HFFc6 (cell line): ENCODE results near the gene RND2. TPM values are rescaled to one million over a fixed set of nuclear protein-coding genes. Genes with fewer than 3 reads are reported as not detected.
A peak's percentile ranks its signal among the peaks of the same experiment; 100 is the strongest.
"Not testable (repeated sequence)": the region's sequence is repeated elsewhere in the genome, so short reads cannot be mapped to it uniquely, and the experiment has no call there.

Experiments
- DNase-seq: peaks from one replicate; pipeline ENCODE4 v3.0.0-alpha.2; 2018
- H3K27ac Mint-ChIP-seq: 2 replicates; pipeline ENCODE4 v1.8.0; 2020; ENCODE audit warnings: mild to moderate bottlenecking, mixed read lengths
- H3K27me3 Mint-ChIP-seq: 2 replicates; pipeline ENCODE4 v1.8.0; 2021; ENCODE audit warnings: mild to moderate bottlenecking, moderate library complexity, mixed read lengths; ENCODE audit not compliant: insufficient read depth
- H3K36me3 Mint-ChIP-seq: 2 replicates; pipeline ENCODE4 v1.8.0; 2021; ENCODE audit warnings: low read depth, mixed read lengths
- H3K4me1 Mint-ChIP-seq: 2 replicates; pipeline ENCODE4 v1.8.0; 2020; ENCODE audit warnings: low read depth, mixed read lengths
- H3K4me3 Mint-ChIP-seq: 2 replicates; pipeline ENCODE4 v1.8.0; 2020; ENCODE audit warnings: mild to moderate bottlenecking, moderate library complexity, mixed read lengths
- H3K9me3 Mint-ChIP-seq: 2 replicates; pipeline ENCODE4 v1.8.0; 2020; ENCODE audit warnings: mild to moderate bottlenecking, mixed read lengths
- CTCF ChIP-seq: fragments of 200-600 bp; sonication (generic); IDR thresholded peaks from 2 replicates; pipeline ENCODE4 v1.5.0; 2021; ENCODE audit warnings: antibody characterized with exemption, mild to moderate bottlenecking
- total RNA-seq, 6 experiments: library from RNA; stranded (reverse); fragmentation: NEBNext Ultra II Directional; extraction: Animal tissue kit (Norgen Biotek cat#: 25700); gene quantifications; 2 replicates in 1 of 6; 3 replicates in 5 of 6; pipeline ENCODE4 v1.2.3, GENCODE V29; 2021

Gene RND2
- total RNA-seq, 6 experiments from 2014 or later = 0.14 to 0.43 (median 0.37) TPM

DNA sequence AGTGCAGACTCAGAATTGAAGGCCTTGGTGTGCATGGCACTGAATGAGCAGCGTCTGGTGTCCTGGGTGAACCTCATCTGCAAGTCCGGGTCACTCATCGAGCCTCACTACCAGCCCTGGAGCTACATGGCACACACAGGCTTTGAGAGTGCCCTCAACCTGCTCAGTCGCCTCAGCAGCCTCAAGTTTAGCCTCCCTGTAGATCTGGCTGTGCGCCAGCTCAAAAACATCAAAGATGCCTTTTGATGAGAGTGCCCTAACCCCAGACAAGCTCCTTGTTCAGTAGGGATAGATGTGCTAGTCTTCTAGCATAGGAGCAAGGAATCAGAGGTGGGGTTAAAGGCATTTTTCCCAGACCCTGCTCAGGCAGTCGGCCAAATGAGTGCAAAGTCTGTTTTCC is 33.6 kb upstream of the RND2 start:
- H3K4me1 Mint-ChIP-seq = peaks cover 36% of the 10 kb centered on the region
- no peaks in the 10 kb centered on the region for H3K9me3 Mint-ChIP-seq
- peaks cover 52% of the 10 kb centered on the region for H3K36me3 Mint-ChIP-seq
- no peaks in the 10 kb centered on the region for H3K27me3 Mint-ChIP-seq
- peak overlapping the region; percentile 89 for H3K27ac Mint-ChIP-seq
- H3K4me3 Mint-ChIP-seq = peak overlapping the region; percentile 68; the same call in 1 of the 2 replicates
- no peak for DNase-seq
- no peak for TF ChIP-seq CTCF

- no peak overlapping the region for H3K4me3 Mint-ChIP-seq
- no peak overlapping the region for H3K27ac Mint-ChIP-seq
- DNase-seq = no peak
- H3K4me1 Mint-ChIP-seq = peaks cover 46% of the 10 kb centered on the region
- peaks cover 51% of the 10 kb centered on the region for H3K36me3 Mint-ChIP-seq
- no peak for TF ChIP-seq CTCF
- H3K27me3 Mint-ChIP-seq = no peaks in the 10 kb centered on the region
- H3K9me3 Mint-ChIP-seq = no peaks in the 10 kb centered on the region
Measured at GRCh38 chr17:42992872-42993271, 32.2 kb upstream of the RND2 start.

GRCh38 chr17:42993913-42994312 is 31.1 kb upstream of the RND2 start:
- not testable (repeated sequence) for H3K27ac Mint-ChIP-seq, H3K4me3 Mint-ChIP-seq, DNase-seq, H3K9me3 Mint-ChIP-seq, H3K27me3 Mint-ChIP-seq
- H3K36me3 Mint-ChIP-seq = peaks cover 47% of the 10 kb centered on the region
- peaks cover 42% of the 10 kb centered on the region for H3K4me1 Mint-ChIP-seq

DNA sequence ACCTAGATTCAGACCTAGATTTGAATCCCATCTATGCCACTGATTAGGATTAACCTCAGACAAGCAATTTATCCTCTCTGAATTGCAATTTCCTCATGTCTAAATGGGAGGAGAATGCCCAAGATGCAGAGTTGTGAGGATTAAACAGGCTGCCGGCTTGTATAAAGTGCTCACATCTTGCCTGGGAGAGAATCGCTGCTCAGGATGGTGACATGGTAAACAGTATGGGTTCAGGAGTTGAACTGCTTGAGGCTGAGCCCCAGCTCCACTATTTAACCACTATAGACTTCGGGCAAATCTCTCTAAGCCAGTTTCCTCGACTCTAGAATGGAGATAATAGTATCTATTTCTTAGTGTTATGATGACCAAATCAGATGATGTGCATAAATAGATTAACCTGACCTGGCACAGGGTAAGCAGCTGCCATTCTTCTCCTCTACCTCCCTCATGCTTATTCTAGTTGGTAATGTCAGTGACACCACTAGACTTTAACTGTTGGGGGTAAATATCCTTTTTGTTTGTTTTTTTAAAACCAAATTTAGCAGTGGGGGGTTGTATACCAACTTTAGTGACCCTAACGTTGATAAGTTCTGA is 27.5 kb upstream of the RND2 start:
- Mint-ChIP-seq H3K27ac (peak overlapping the region; percentile 100), H3K4me1 (peaks cover 30% of the 10 kb centered on the region), H3K4me3 (peak overlapping the region; percentile 99), H3K36me3 (peaks cover 45% of the 10 kb centered on the region), H3K27me3 (no peaks in the 10 kb centered on the region; the same call in 1 of the 2 replicates), H3K9me3 (no peaks in the 10 kb centered on the region)
- no peak for DNase-seq
- TF ChIP-seq CTCF = no peak

- Mint-ChIP-seq H3K27ac (peak within 1 kb of the TSS; percentile 100), H3K4me1 (peaks cover 38% of the 10 kb centered on the region), H3K27me3 (no peaks in the 10 kb centered on the region; the same call in 1 of the 2 replicates), H3K36me3 (peaks cover 46% of the 10 kb centered on the region), H3K4me3 (peak within 1 kb of the TSS; percentile 99), H3K9me3 (no peaks in the 10 kb centered on the region)
- peak; percentile 100 for DNase-seq
- TF ChIP-seq CTCF = peak; percentile 89
Measured at GRCh38 chr17:42997984-42998938, 26.8 kb upstream of the RND2 start, which contains the start of gene RPL27. Gene RPL27 (plus strand): TSS chr17:42998419. CDS start chr17:42998751, 332 bp downstream.
